ENCODE results near the gene CDK2AP2. TPM values are rescaled to one million over a fixed set of nuclear protein-coding genes. Genes with fewer than 3 reads are reported as not detected.

Gene CDK2AP2
- total RNA-seq, 6 donors from 2014 or later: 36.7 to 119 (median 89.0) TPM

GRCh38 chr11:67497656-67498291 is 10.2 kb downstream of the CDK2AP2 start:
- Histone ChIP-seq H3K27me3 (no peaks in the 10 kb centered on the region), H3K4me3 (no peak overlapping the region), H3K36me3 (peaks cover 4 to 75% (median 51%) of the 10 kb centered on the region in 4 donors), H3K9me3 (no peaks in the 10 kb centered on the region), H3K27ac (no peak overlapping the region), H3K4me1 (no peaks in the 10 kb centered on the region)
- ATAC-seq (ENCODE audit: low FRiP score in 2 of 2) (no peak), DNase-seq (peak in 1 of 2 donors; percentile 74)
- TF ChIP-seq EP300 (IDR thresholded peaks at IDR 0.05): no peak
- TF ChIP-seq CTCF (IDR thresholded peaks at IDR 0.05): no peak
- TF ChIP-seq POLR2A (IDR thresholded peaks at IDR 0.05): no peak
- TF ChIP-seq POLR2AphosphoS5 (IDR thresholded peaks at IDR 0.05): no peak
- 97% methylated on average over 14 to 21 of the region's 21 CpGs for WGBS, 2 donors

GRCh38 chr11:67496113-67496512 is 11.8 kb downstream of the CDK2AP2 start:
- Histone ChIP-seq H3K4me3 (no peak overlapping the region), H3K9me3 (no peaks in the 10 kb centered on the region), H3K27me3 (no peaks in the 10 kb centered on the region), H3K36me3 (peaks cover 4 to 82% (median 61%) of the 10 kb centered on the region in 4 donors), H3K27ac (no peak overlapping the region), H3K4me1 (no peaks in the 10 kb centered on the region)
- DNase-seq (peak in 1 of 2 donors; percentile 69), ATAC-seq (ENCODE audit: low FRiP score in 2 of 2) (no peak)
- TF ChIP-seq POLR2AphosphoS5 (IDR thresholded peaks at IDR 0.05) (no peak), POLR2A (IDR thresholded peaks at IDR 0.05) (no peak), CTCF (IDR thresholded peaks at IDR 0.05) (no peak), EP300 (IDR thresholded peaks at IDR 0.05) (no peak)
- 96% methylated on average over 10 to 12 of the region's 12 CpGs for WGBS, 2 donors

- Histone ChIP-seq H3K4me3 (no peak overlapping the region), H3K9me3 (no peaks in the 10 kb centered on the region), H3K4me1 (no peaks in the 10 kb centered on the region), H3K27ac (no peak overlapping the region), H3K36me3 (peaks cover 4 to 88% (median 67%) of the 10 kb centered on the region in 4 donors), H3K27me3 (no peaks in the 10 kb centered on the region)
- TF ChIP-seq POLR2AphosphoS5 (IDR thresholded peaks at IDR 0.05): no peak
- TF ChIP-seq EP300 (IDR thresholded peaks at IDR 0.05): no peak
- TF ChIP-seq POLR2A (IDR thresholded peaks at IDR 0.05): no peak
- TF ChIP-seq CTCF (IDR thresholded peaks at IDR 0.05): no peak
- DNase-seq: no peak
- 92 to 97% methylated on average over 7 to 16 of the region's 16 CpGs for WGBS, 2 donors
- no peak for ATAC-seq (ENCODE audit: low FRiP score in 2 of 2)
Observed at GRCh38 chr11:67495234-67496005, 12.5 kb downstream of the CDK2AP2 start.

GRCh38 chr11:67494371-67495233 is 13.4 kb downstream of the CDK2AP2 start:
- H3K9me3 ChIP-seq: no peaks in the 10 kb centered on the region
- H3K4me1 ChIP-seq: no peaks in the 10 kb centered on the region
- no peak for ATAC-seq (ENCODE audit: low FRiP score in 2 of 2)
- no peak for TF ChIP-seq EP300 (IDR thresholded peaks at IDR 0.05)
- no peak for TF ChIP-seq POLR2A (IDR thresholded peaks at IDR 0.05)
- TF ChIP-seq POLR2AphosphoS5 (IDR thresholded peaks at IDR 0.05): no peak
- no peak for TF ChIP-seq CTCF (IDR thresholded peaks at IDR 0.05)
- no peak overlapping the region for H3K4me3 ChIP-seq
- DNase-seq: peak in 1 of 2 donors; percentile 66
- peaks cover 4 to 90% (median 71%) of the 10 kb centered on the region in 4 donors for H3K36me3 ChIP-seq
- H3K27ac ChIP-seq: no peak overlapping the region
- H3K27me3 ChIP-seq: no peaks in the 10 kb centered on the region
- WGBS, 2 donors: 93 to 94% methylated on average over 53 to 58 of the region's 59 CpGs

Data from upper lobe of left lung (tissue), 6 donors.